Measurements from ENCODE around the gene CACUL1.
"Not testable (repeated sequence)": the region's sequence is repeated elsewhere in the genome, so short reads cannot be mapped to it uniquely, and the experiment has no call there.

Gene CACUL1

GRCh38 chr10:118754556-118755423 is at the start of gene CACUL1:
CACUL1 (minus strand) TSS chr10:118754970; CDS start chr10:118754762, 208 bp downstream.
- peak; percentile 99 for DNase-seq

GRCh38 chr10:118804262-118804773 is 49.5 kb upstream of the CACUL1 start:
- DNase-seq: no peak

- DNase-seq: no peak
These were observed 47.5 kb upstream of the CACUL1 start for GRCh38 chr10:118802126-118802793.

- DNase-seq: no peak
These were observed 46.1 kb upstream of the CACUL1 start for GRCh38 chr10:118800920-118801319.

- DNase-seq: no peak
These were observed 45.0 kb upstream of the CACUL1 start for GRCh38 chr10:118799777-118800176.

GRCh38 chr10:118798231-118798662 is 43.5 kb upstream of the CACUL1 start:
- DNase-seq: no peak

- DNase-seq: not testable (repeated sequence)
These were observed 40.2 kb upstream of the CACUL1 start for GRCh38 chr10:118794971-118795370.

- no peak for DNase-seq
These were observed 38.8 kb upstream of the CACUL1 start for GRCh38 chr10:118793545-118793944.

GRCh38 chr10:118792526-118792925 is 37.8 kb upstream of the CACUL1 start:
- no peak for DNase-seq

GRCh38 chr10:118790058-118790457 is 35.3 kb upstream of the CACUL1 start:
- DNase-seq: no peak

- DNase-seq: no peak
These were observed 30.8 kb upstream of the CACUL1 start for GRCh38 chr10:118785551-118785950.

- DNase-seq: no peak
These were observed 29.2 kb upstream of the CACUL1 start for GRCh38 chr10:118783776-118784545.

- not testable (repeated sequence) for DNase-seq
These were observed 28.2 kb upstream of the CACUL1 start for GRCh38 chr10:118782916-118783465.

- DNase-seq: no peak
These were observed 26.8 kb upstream of the CACUL1 start for GRCh38 chr10:118781541-118781940.

GRCh38 chr10:118778727-118779126 is 24.0 kb upstream of the CACUL1 start:
- DNase-seq: no peak

- DNase-seq: no peak
These were observed 22.2 kb upstream of the CACUL1 start for GRCh38 chr10:118776960-118777359.

GRCh38 chr10:118776033-118776432 is 21.3 kb upstream of the CACUL1 start:
- DNase-seq: no peak

GRCh38 chr10:118775478-118775877 is 20.7 kb upstream of the CACUL1 start:
- DNase-seq: no peak

- no peak for DNase-seq
These were observed 18.3 kb upstream of the CACUL1 start for GRCh38 chr10:118773041-118773440.

- DNase-seq: no peak
These were observed 17.2 kb upstream of the CACUL1 start for GRCh38 chr10:118771976-118772375.

- DNase-seq: no peak
These were observed 15.3 kb upstream of the CACUL1 start for GRCh38 chr10:118769898-118770600.
